ENCODE results near the gene CENPN. TPM values are rescaled to one million over a fixed set of nuclear protein-coding genes. Genes with fewer than 3 reads are reported as not detected.

Gene CENPN
- polyA plus RNA-seq, 1 donor (not counting 4 experiments of a cell fraction or from before 2014, with no cell fraction given) = 29.2 TPM

GRCh38 chr16:81081014-81081413, 74.0 kb downstream of the CENPN start:
- DNase-seq (ENCODE audit: low read depth, low spot score) (no peak), FAIRE-seq (no peak)
- no peaks in the 10 kb centered on the region for H3K27me3 ChIP-seq (ENCODE audit: control insufficient read depth, extremely low read depth, insufficient read depth, low read length)
- no peak overlapping the region for H2AFZ ChIP-seq (ENCODE audit: control insufficient read depth, low read length)
- H4K20me1 ChIP-seq (ENCODE audit: control insufficient read depth, extremely low read depth, insufficient read depth, low read length) = no peaks in the 10 kb centered on the region
- peaks cover 9% of the 10 kb centered on the region for H3K4me1 ChIP-seq (ENCODE audit: control insufficient read depth, extremely low read depth, insufficient read depth, low read length)
- peaks cover 0 to 2% of the 10 kb centered on the region in 2 experiments for H3K36me3 ChIP-seq (ENCODE audit: control insufficient read depth in 2 of 2, extremely low read depth in 1 of 2, insufficient read depth in 2 of 2, low read length in 2 of 2)
- no peaks in the 10 kb centered on the region for H3K79me2 ChIP-seq (ENCODE audit: control insufficient read depth, insufficient read depth, low read length)
- H3K9ac ChIP-seq (ENCODE audit: control insufficient read depth, extremely low read depth, insufficient read depth, low read length) = no peak overlapping the region
- no peak overlapping the region for H3K4me3 ChIP-seq (ENCODE audit: control insufficient read depth in 2 of 3, extremely low read depth in 1 of 3, insufficient read depth in 2 of 3, low read depth in 1 of 3, low read length in 3 of 3)
- no peak overlapping the region for H3K27ac ChIP-seq (ENCODE audit: control insufficient read depth, insufficient read depth, low read length)
- TF ChIP-seq EZH2 (IDR thresholded peaks at IDR 0.05; ENCODE audit: low read length) (no peak), CTCF (optimal IDR thresholded peaks at IDR 0.05 in 1 of 3, IDR thresholded peaks at IDR 0.05 in 1 of 3, conservative IDR thresholded peaks at IDR 0.05 in 1 of 3; ENCODE audit: extremely low read depth in 1 of 3, insufficient read depth in 2 of 3, low read length in 3 of 3) (no peak)
- dilution Hi-C loops (cut with MboI; ENCODE audit: extremely low pct_ligation_motif_present, low sequenced_read_pairs) = no loop called here
- H3K4me2 ChIP-seq (ENCODE audit: control insufficient read depth, extremely low read depth, insufficient read depth, low read depth, low read length) = no peak overlapping the region
- no peaks in the 10 kb centered on the region for H3K9me1 ChIP-seq (ENCODE audit: control insufficient read depth, extremely low read depth, insufficient read depth, low read length)
- no peaks in the 10 kb centered on the region for H3K9me3 ChIP-seq (ENCODE audit: control insufficient read depth, low read depth, low read length)

Small RNA genes within 50 kb of the gene (small RNA-seq; reads per million reads assigned to genes)
- 0 reads per million in 3 experiments for gene AC092718.3 (ENCODE audit: insufficient read length in 3 of 3, low read depth in 3 of 3, low replicate concordance in 1 of 3)

Other genes starting within 250 kb of the CENPN start
- 1.6 to 2.0 TPM (median 1.9 TPM) in 3 replicates for gene CDYL2, start 202.6 kb upstream of the CENPN start, polyA plus RNA-seq
- gene CMC2, start 329 bp upstream of the CENPN start, polyA plus RNA-seq = 82.4 to 92.2 TPM (median 91.8 TPM) in 3 replicates
- gene ATMIN, start 28.6 kb downstream of the CENPN start, polyA plus RNA-seq = 29.9 to 32.0 TPM (median 31.2 TPM) in 3 replicates
- gene C16orf46, start 70.0 kb downstream of the CENPN start, polyA plus RNA-seq = 0.18 to 0.80 TPM (median 0.30 TPM) in 3 replicates
- 20.1 to 67.7 TPM (median 35.3 TPM) in 3 replicates for gene GCSH, start 89.2 kb downstream of the CENPN start, polyA plus RNA-seq
- gene BCO1, start 231.5 kb downstream of the CENPN start, polyA plus RNA-seq = 0.04 to 0.08 TPM (median 0.07 TPM) in 3 replicates

All from keratinocyte (primary cell).